ENCODE data around the gene TAF5L.

Gene TAF5L

DNA sequence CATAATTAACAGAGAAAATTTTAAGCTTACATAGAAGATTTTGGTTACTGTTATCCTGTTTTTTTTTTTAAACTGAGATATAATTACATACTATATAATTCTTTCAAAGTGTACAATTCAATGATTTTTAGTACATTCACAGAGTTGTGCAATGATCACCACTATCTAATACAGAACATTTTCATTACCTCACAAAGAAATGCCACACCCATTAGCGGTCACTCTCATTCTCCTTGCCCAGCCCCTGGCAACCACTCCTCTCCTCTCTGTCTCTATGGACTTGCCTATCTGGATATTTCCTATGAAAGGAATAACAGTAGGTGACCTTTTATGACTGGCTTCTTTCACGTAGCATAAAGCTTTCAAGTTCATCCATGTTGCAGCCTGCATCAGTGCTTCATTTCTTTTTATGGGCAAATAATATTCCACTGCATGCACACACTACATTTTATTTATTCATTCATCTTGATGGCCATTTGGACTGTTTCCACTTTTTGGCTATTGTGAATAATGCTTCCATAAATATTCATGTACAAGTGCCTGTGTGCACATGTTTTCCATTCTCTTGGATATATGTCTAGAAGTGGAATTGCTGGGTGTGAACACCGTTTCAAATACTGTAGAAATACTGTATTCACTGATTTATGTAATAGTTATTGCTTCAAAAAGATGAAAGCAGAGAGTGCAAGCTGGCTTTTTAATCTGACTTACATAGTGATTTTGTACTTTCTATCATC lies 26.5 kb downstream of the TAF5L start:
- TF ChIP-seq TEAD4 (IDR thresholded peaks at IDR 0.05) (no peak), CEBPB (IDR thresholded peaks at IDR 0.05) (no peak), YY1 (IDR thresholded peaks at IDR 0.05; ENCODE audit: low read depth) (no peak)

DNA sequence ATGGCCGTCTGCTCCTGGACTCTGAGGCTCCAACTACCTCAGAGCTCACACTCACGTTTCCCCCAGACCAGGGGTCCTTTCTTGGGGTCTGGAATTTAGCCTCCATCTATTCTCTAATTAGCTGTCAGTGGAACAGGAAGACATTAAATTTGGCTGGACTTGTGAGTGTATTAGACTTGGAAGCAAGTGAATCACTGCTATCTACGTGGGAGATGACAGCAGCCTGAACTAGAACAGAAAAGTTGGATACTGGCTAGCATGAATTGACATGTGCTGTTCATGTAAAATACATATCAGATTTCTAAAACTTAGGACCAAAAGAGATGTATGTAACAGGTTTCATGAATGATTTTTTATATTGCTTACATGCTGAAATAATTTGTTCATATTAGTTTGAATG lies 28.0 kb downstream of the TAF5L start:
- TF ChIP-seq TCF12 (IDR thresholded peaks at IDR 0.05; ENCODE audit: low read depth) = no peak
- TF ChIP-seq, protein P1, sequence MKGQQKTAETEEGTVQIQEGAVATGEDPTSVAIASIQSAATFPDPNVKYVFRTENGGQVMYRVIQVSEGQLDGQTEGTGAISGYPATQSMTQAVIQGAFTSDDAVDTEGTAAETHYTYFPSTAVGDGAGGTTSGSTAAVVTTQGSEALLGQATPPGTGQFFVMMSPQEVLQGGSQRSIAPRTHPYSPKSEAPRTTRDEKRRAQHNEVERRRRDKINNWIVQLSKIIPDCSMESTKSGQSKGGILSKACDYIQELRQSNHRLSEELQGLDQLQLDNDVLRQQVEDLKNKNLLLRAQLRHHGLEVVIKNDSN (IDR thresholded peaks at IDR 0.05) = no peak
- TF ChIP-seq EP300 (IDR thresholded peaks at IDR 0.05; ENCODE audit: borderline replicate concordance) = no peak
- TF ChIP-seq, protein P2, sequence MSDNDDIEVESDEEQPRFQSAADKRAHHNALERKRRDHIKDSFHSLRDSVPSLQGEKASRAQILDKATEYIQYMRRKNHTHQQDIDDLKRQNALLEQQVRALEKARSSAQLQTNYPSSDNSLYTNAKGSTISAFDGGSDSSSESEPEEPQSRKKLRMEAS (IDR thresholded peaks at IDR 0.05) = no peak
- TF ChIP-seq ZBTB7A (IDR thresholded peaks at IDR 0.05; ENCODE audit: low read depth) = no peak
- TF ChIP-seq EGR1 (IDR thresholded peaks at IDR 0.05) = no peak
- no peak for TF ChIP-seq RAD21 (IDR thresholded peaks at IDR 0.05; ENCODE audit: low read depth)
- no peak for TF ChIP-seq FOXM1 (IDR thresholded peaks at IDR 0.05; ENCODE audit: borderline replicate concordance, low read depth)

DNA sequence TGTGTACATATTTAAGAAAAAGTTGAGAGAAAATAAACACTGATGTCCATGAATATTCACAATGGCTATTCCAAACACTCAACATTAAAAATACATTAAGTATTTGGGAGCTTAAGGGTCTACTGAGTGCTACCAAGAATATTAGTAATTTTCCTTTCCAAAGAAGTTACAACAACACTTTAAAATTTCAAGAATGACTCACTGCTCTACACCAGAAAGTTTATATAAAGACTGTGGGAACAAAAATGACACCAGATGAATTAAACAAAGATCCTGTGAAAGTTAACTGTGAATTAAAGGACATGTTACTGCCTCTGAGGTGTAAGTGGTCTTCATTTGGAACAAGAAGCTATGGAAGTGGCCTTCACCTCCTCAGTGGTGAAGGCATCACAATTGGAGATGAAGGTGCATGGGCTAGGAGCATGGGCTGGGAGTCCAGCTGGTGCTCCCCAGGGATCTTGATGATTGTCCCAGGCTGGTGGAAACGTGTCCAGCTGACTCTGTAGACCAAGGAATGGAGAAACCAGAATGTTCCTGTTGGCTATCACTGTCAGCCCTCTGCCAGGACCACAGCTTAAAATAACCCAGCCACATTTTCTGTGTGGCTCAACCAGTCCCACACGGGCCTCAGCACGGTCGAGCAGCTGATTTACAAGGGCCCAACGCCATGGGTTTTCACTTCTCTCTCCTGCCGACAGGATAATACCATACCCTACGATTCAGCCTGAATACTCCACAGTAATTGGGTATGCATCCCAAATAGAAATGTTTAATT lies 28.8 kb downstream of the TAF5L start:
- TF ChIP-seq ZBTB7A (IDR thresholded peaks at IDR 0.05; ENCODE audit: low read depth) = no peak
- TF ChIP-seq, protein P1 (IDR thresholded peaks at IDR 0.05) = no peak
- TF ChIP-seq EGR1 (IDR thresholded peaks at IDR 0.05) = no peak
- no peak for TF ChIP-seq NFIC (IDR thresholded peaks at IDR 0.05)
- no peak for TF ChIP-seq FOXM1 (IDR thresholded peaks at IDR 0.05; ENCODE audit: borderline replicate concordance, low read depth)
- no peak for TF ChIP-seq RAD21 (IDR thresholded peaks at IDR 0.05; ENCODE audit: low read depth)
- no peak for TF ChIP-seq TAF1 (IDR thresholded peaks at IDR 0.05; ENCODE audit: low read depth)
- no peak for TF ChIP-seq YY1 (IDR thresholded peaks at IDR 0.05; ENCODE audit: low read depth)
- no peak for TF ChIP-seq CREB1 (IDR thresholded peaks at IDR 0.05; ENCODE audit: low read depth)
- TF ChIP-seq, protein P2 (IDR thresholded peaks at IDR 0.05) = no peak
- TF ChIP-seq, protein P3, sequence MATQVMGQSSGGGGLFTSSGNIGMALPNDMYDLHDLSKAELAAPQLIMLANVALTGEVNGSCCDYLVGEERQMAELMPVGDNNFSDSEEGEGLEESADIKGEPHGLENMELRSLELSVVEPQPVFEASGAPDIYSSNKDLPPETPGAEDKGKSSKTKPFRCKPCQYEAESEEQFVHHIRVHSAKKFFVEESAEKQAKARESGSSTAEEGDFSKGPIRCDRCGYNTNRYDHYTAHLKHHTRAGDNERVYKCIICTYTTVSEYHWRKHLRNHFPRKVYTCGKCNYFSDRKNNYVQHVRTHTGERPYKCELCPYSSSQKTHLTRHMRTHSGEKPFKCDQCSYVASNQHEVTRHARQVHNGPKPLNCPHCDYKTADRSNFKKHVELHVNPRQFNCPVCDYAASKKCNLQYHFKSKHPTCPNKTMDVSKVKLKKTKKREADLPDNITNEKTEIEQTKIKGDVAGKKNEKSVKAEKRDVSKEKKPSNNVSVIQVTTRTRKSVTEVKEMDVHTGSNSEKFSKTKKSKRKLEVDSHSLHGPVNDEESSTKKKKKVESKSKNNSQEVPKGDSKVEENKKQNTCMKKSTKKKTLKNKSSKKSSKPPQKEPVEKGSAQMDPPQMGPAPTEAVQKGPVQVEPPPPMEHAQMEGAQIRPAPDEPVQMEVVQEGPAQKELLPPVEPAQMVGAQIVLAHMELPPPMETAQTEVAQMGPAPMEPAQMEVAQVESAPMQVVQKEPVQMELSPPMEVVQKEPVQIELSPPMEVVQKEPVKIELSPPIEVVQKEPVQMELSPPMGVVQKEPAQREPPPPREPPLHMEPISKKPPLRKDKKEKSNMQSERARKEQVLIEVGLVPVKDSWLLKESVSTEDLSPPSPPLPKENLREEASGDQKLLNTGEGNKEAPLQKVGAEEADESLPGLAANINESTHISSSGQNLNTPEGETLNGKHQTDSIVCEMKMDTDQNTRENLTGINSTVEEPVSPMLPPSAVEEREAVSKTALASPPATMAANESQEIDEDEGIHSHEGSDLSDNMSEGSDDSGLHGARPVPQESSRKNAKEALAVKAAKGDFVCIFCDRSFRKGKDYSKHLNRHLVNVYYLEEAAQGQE (IDR thresholded peaks at IDR 0.05; ENCODE audit: low read depth) = no peak
- no peak for TF ChIP-seq CEBPB (IDR thresholded peaks at IDR 0.05)
- TF ChIP-seq EP300 (IDR thresholded peaks at IDR 0.05; ENCODE audit: borderline replicate concordance) = no peak
- TF ChIP-seq TCF12 (IDR thresholded peaks at IDR 0.05; ENCODE audit: low read depth) = no peak

DNA sequence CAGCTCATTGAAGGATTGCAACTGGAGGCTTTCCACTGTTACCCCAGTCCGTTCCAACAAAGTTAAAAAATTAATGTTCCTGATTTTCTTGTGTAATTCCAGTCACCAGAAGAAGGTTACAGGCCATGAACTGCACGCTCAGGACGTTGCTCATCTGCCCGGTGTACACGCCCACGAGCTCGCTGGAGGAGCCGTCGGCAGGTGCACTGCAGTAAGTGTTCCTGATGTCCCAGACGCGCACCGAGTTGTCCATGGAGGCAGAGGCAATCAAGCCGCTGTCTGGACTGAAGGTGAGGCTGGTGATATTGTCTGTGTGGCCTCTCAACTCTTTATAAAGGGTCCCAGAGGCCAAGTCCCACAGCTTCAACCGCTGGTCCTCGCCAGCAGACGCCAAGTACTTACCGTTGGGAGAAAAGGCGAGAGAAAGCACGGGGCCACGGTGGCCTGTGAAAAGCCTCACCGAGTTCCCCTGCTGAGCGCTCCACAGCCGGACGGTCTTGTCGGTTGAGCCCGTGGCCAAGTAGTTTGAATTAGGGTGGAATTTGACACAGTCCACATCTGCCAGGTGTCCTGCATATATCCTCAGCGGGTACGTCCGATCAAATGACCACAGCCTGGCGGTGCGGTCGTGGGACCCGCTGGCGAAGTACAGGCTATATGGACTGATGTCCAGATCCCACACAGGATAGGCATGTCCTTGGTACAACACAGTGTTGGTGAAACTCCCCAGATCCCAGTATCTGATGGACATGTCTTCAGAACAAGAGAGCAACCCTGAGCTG lies 31.5 kb downstream of the TAF5L start:
- no peak for TF ChIP-seq EP300 (IDR thresholded peaks at IDR 0.05; ENCODE audit: borderline replicate concordance)
- TF ChIP-seq TCF12 (IDR thresholded peaks at IDR 0.05; ENCODE audit: low read depth) = no peak
- TF ChIP-seq, protein P2 (IDR thresholded peaks at IDR 0.05) = no peak
- TF ChIP-seq CREB1 (IDR thresholded peaks at IDR 0.05; ENCODE audit: low read depth) = no peak
- no peak for TF ChIP-seq CEBPB (IDR thresholded peaks at IDR 0.05)
- TF ChIP-seq, protein P1 (IDR thresholded peaks at IDR 0.05) = no peak
- TF ChIP-seq ZBTB7A (IDR thresholded peaks at IDR 0.05; ENCODE audit: low read depth) = no peak
- no peak for TF ChIP-seq TAF1 (IDR thresholded peaks at IDR 0.05; ENCODE audit: low read depth)
- TF ChIP-seq TEAD4 (IDR thresholded peaks at IDR 0.05) = no peak

DNA sequence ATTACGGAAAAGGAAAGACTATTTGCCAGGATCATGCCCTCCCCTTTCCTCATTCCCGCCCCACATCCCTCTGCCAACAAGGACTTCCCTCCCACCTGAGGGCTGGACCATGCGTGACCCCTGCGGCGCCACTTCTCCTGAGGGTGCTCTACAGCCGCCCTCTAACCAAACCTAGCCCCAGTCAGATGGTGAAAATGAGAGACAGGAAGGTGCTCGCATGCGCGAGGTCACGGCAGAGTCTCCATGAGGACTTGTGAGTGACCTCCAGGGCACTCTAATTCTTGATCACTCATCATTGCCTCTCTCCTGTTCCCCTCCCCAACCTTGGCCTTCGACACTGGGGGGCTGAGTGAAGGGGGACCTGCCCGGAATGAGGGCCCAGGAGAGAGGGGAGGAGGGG lies 32.1 kb downstream of the TAF5L start:
- no peak for TF ChIP-seq RAD21 (IDR thresholded peaks at IDR 0.05; ENCODE audit: low read depth)
- no peak for TF ChIP-seq EGR1 (IDR thresholded peaks at IDR 0.05)
- no peak for TF ChIP-seq FOXM1 (IDR thresholded peaks at IDR 0.05; ENCODE audit: borderline replicate concordance, low read depth)
- TF ChIP-seq, protein P2 (IDR thresholded peaks at IDR 0.05) = no peak

DNA sequence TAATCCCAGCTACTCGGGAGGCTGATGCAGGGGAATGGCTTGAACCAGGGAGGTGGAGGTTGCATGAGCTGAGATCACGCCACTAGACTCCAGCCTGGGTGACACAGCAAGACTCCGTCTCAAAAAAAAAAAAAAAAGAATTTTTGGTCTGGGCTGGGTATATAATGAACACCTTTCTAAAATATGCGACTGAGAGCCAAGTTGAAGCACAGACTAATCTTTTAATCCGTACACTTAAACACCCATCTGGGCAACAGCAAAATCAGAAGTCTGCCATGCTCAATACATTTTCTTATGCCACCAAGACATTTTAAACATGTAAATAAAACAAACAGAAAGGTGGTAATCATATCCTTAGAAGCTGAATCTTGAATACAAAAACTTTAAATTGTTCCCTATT lies 35.8 kb downstream of the TAF5L start:
- TF ChIP-seq YY1 (IDR thresholded peaks at IDR 0.05; ENCODE audit: low read depth) = no peak
- TF ChIP-seq ZBTB7A (IDR thresholded peaks at IDR 0.05; ENCODE audit: low read depth) = no peak
- TF ChIP-seq TEAD4 (IDR thresholded peaks at IDR 0.05) = no peak
- TF ChIP-seq, protein P1 (IDR thresholded peaks at IDR 0.05) = no peak
- TF ChIP-seq EP300 (IDR thresholded peaks at IDR 0.05; ENCODE audit: borderline replicate concordance) = no peak
- no peak for TF ChIP-seq RAD21 (IDR thresholded peaks at IDR 0.05; ENCODE audit: low read depth)
- TF ChIP-seq EGR1 (IDR thresholded peaks at IDR 0.05) = no peak
- no peak for TF ChIP-seq FOXM1 (IDR thresholded peaks at IDR 0.05; ENCODE audit: borderline replicate concordance, low read depth)
- TF ChIP-seq TCF12 (IDR thresholded peaks at IDR 0.05; ENCODE audit: low read depth) = no peak
- no peak for TF ChIP-seq CEBPB (IDR thresholded peaks at IDR 0.05)
- TF ChIP-seq TAF1 (IDR thresholded peaks at IDR 0.05; ENCODE audit: low read depth) = no peak
- TF ChIP-seq NFIC (IDR thresholded peaks at IDR 0.05) = no peak
- TF ChIP-seq, protein P2 (IDR thresholded peaks at IDR 0.05) = no peak
- TF ChIP-seq CREB1 (IDR thresholded peaks at IDR 0.05; ENCODE audit: low read depth) = no peak
- TF ChIP-seq, protein P3 (IDR thresholded peaks at IDR 0.05; ENCODE audit: low read depth) = no peak

Data from Ishikawa (cell line).